PC-9 (cell line): Measurements from ENCODE around the gene RFX2. TPM values are rescaled to one million over a fixed set of nuclear protein-coding genes. Genes with fewer than 3 reads are reported as not detected.

Experiments
- BruUV-seq: library from RNA; stranded (reverse); fragments of 400-500 nt; replicated peaks from 2 replicates; lab custom pipeline; 2021; lab: Mats Ljungman, UMichigan
- CTCF ChIA-PET: fragments of 300-600 bp; sonication (Branson Sonifier 250); formaldehyde crosslinking; loops from one replicate; lab custom pipeline; 2022; ENCODE audit warnings: antibody characterized with exemption; lab: Charles Lee
- POLR2A ChIA-PET: fragments of 300-600 bp; sonication (Branson Sonifier 250); formaldehyde crosslinking; loops from one replicate; lab custom pipeline; 2022; ENCODE audit warnings: antibody characterized with exemption; ENCODE audit not compliant: unreplicated experiment; lab: Charles Lee
- DNase-seq, 2 experiments: peaks; one replicate each; pipeline versions ENCODE4 v3.0.0 to v3.0.0-alpha.2; 2015 to 2022; ENCODE audit warnings: mixed read lengths in 1 of 2
- H2AFZ ChIP-seq: fragments of 200-600 bp; sonication (generic); 2 replicates; pipeline ENCODE4 v1.8.1; 2017; ENCODE audit warnings: antibody characterized with exemption
- H3F3A ChIP-seq: fragments of 200-600 bp; sonication (generic); 2 replicates; pipeline ENCODE4 v1.8.1; 2017; ENCODE audit warnings: antibody characterized with exemption, mild to moderate bottlenecking, low read depth; ENCODE audit not compliant: insufficient read depth
- H3K27ac ChIP-seq: fragments of 200-600 bp; sonication (generic); 2 replicates; pipeline ENCODE4 v1.6.1; 2016; ENCODE audit warnings: mixed run types
- H3K27me3 ChIP-seq: fragments of 200-600 bp; sonication (generic); 2 replicates; pipeline ENCODE4 v1.6.1; 2016; ENCODE audit warnings: low read depth, mixed run types; ENCODE audit not compliant: insufficient read depth
- H3K36me3 ChIP-seq: fragments of 200-600 bp; sonication (generic); 2 replicates; pipeline ENCODE4 v1.6.1; 2016; ENCODE audit warnings: low read depth, mixed run types
- H3K4me1 ChIP-seq: fragments of 200-600 bp; sonication (generic); replicated peaks from 2 replicates; pipeline ENCODE4 v1.6.1; 2016; ENCODE audit warnings: mixed run types; ENCODE audit not compliant: insufficient read depth
- H3K4me2 ChIP-seq: fragments of 200-600 bp; sonication (generic); 2 replicates; pipeline ENCODE4 v1.6.1; 2017; ENCODE audit warnings: mixed run types
- H3K4me3 ChIP-seq: fragments of 200-600 bp; sonication (generic); 2 replicates; pipeline ENCODE4 v1.6.1; 2016; ENCODE audit warnings: mixed run types
- H3K79me2 ChIP-seq: fragments of 200-600 bp; sonication (generic); 2 replicates; pipeline ENCODE4 v1.6.1; 2017; ENCODE audit warnings: low read depth, mixed run types
- H3K9me2 ChIP-seq: fragments of 200-600 bp; sonication (generic); 2 replicates; pipeline ENCODE4 v1.8.1; 2017; ENCODE audit warnings: mild to moderate bottlenecking; ENCODE audit not compliant: insufficient read depth
- H3K9me3 ChIP-seq: fragments of 200-600 bp; sonication (generic); 2 replicates; pipeline ENCODE4 v1.8.1; 2016; ENCODE audit warnings: low read depth; ENCODE audit not compliant: insufficient read depth
- H4K20me1 ChIP-seq: fragments of 200-600 bp; sonication (generic); 2 replicates; pipeline ENCODE4 v1.8.1; 2017; ENCODE audit not compliant: insufficient read depth
- CTCF ChIP-seq: fragments of 200-600 bp; sonication (generic); conservative IDR thresholded peaks from 2 replicates; pipeline ENCODE4 v1.6.1; 2017; ENCODE audit warnings: mixed run types, antibody characterized with exemption, mild to moderate bottlenecking, moderate library complexity
- EZH2 ChIP-seq: fragments of 200-600 bp; sonication (generic); IDR thresholded peaks from 2 replicates; pipeline ENCODE4 v1.8.0; 2017; ENCODE audit warnings: antibody characterized with exemption, low read depth
- intact Hi-C: fragments of 100-400 bp; cut with micrococcal nuclease; formaldehyde crosslinking; loops from one replicate; pipeline ENCODE4 v1.10.0; 2022; ENCODE audit not compliant: unreplicated experiment
- total RNA-seq: library from RNA; stranded (reverse); gene quantifications from 2 replicates; pipeline ENCODE4 v1.2.3, GENCODE V29; 2021

RFX2 gene
- total RNA-seq, 1 experiment from 2014 or later, result 11.6 TPM

GRCh38 chr19:6103894-6104293 lies 6.4 kb downstream of the RFX2 start:
- Histone ChIP-seq H3F3A (no peaks in the 10 kb centered on the region), H4K20me1 (no peaks in the 10 kb centered on the region), H3K4me2 (no peak overlapping the region), H3K4me1 (no peaks in the 10 kb centered on the region), H3K27me3 (no peaks in the 10 kb centered on the region), H3K9me3 (no peaks in the 10 kb centered on the region), H3K9me2 (no peaks in the 10 kb centered on the region), H3K36me3 (no peaks in the 10 kb centered on the region), H3K4me3 (no peak overlapping the region), H3K27ac (no peak overlapping the region), H2AFZ (no peak overlapping the region), H3K79me2 (no peaks in the 10 kb centered on the region)
- POLR2A ChIA-PET, result no interaction called here
- no peak for DNase-seq
- TF ChIP-seq EZH2, result no peak
- TF ChIP-seq CTCF, result no peak
- CTCF ChIA-PET, result interaction anchor here (0.5 kb wide), 1 partner anchor 369 kb away, joined by 5 read pairs; no protein-coding TSS in a partner anchor
- no TSS peak for BruUV-seq
- intact Hi-C loops, result no loop called here

DNA sequence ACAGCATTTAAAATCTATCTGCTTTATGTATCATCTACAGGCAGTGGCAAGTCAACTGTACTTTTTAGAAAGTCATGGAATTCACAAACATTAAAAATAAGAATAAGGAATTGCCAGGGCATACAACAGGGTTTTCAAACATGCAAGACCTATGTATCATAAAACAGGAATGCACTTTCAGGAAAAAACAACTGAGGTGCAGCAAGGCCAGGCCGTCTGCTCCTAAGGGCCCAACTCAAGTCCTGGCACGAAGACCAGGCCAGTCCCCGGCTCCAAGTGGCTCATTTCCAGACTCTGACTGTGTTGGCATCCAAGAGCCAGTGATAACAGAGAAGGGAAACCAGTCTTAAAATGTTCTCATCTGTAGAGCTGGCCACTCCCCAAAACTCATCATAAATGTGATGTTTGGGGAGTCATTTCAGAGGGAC lies 7.1 kb downstream of the RFX2 start:
- Histone ChIP-seq H3K9me3 (no peaks in the 10 kb centered on the region), H4K20me1 (no peaks in the 10 kb centered on the region), H3K79me2 (no peaks in the 10 kb centered on the region), H3K36me3 (no peaks in the 10 kb centered on the region), H2AFZ (no peak overlapping the region), H3K4me2 (no peak overlapping the region), H3K27me3 (no peaks in the 10 kb centered on the region), H3K4me1 (no peaks in the 10 kb centered on the region), H3K27ac (no peak overlapping the region), H3K4me3 (no peak overlapping the region), H3F3A (no peaks in the 10 kb centered on the region), H3K9me2 (no peaks in the 10 kb centered on the region)
- TF ChIP-seq CTCF (no peak), EZH2 (no peak)
- DNase-seq, result peak in 1 of 2 experiments; percentile 51
- no TSS peak for BruUV-seq
- ChIA-PET CTCF (interaction anchor here (0.5 kb wide), 1 partner anchor 368 kb away, joined by 5 read pairs; no protein-coding TSS in a partner anchor), POLR2A (no interaction called here)
- intact Hi-C loops, result no loop called here

DNA sequence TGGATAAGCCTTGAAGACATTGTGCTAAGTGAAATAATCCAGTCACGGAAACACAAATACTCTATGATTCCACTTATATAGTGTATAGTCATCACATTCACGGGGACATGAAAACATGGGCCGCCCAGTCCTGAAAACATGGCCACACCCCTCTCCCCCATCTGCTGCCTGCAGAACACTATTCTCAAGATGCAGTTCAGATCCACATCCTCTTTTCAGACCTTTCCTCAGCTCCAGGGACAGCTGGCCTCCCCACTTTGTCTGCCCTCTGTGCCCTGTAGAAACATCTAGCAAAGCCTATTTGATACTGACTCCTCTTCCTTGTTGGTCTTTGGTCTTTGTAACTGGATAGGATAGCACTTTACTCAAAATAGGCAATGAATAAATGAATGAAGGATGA lies 8.3 kb downstream of the RFX2 start:
- Histone ChIP-seq H3K79me2 (no peaks in the 10 kb centered on the region), H3K9me2 (no peaks in the 10 kb centered on the region), H4K20me1 (no peaks in the 10 kb centered on the region), H3F3A (no peaks in the 10 kb centered on the region), H3K27me3 (no peaks in the 10 kb centered on the region), H3K36me3 (no peaks in the 10 kb centered on the region), H2AFZ (no peak overlapping the region), H3K27ac (no peak overlapping the region), H3K9me3 (no peaks in the 10 kb centered on the region), H3K4me3 (no peak overlapping the region), H3K4me1 (no peaks in the 10 kb centered on the region), H3K4me2 (no peak overlapping the region)
- BruUV-seq, result no TSS peak
- CTCF ChIA-PET, result no interaction called here
- no peak for TF ChIP-seq CTCF
- TF ChIP-seq EZH2, result no peak
- no peak for DNase-seq
- intact Hi-C loops, result no loop called here
- POLR2A ChIA-PET, result no interaction called here
